Fibroblast of the conjunctiva (primary cell): ENCODE results near the gene DGAT2.

Experiments used
- DNase-seq: peaks from one replicate; pipeline ENCODE4 v3.0.0-alpha.2; 2010; ENCODE audit warnings: low read depth

Gene DGAT2

GRCh38 chr11:75826461-75827230, 58.1 kb downstream of the DGAT2 start:
- DNase-seq = no peak

GRCh38 chr11:75827562-75827961, 59.0 kb downstream of the DGAT2 start:
- no peak for DNase-seq

GRCh38 chr11:75831915-75832502, 63.4 kb downstream of the DGAT2 start:
- DNase-seq = no peak

- DNase-seq = no peak
These were observed 66.2 kb downstream of the DGAT2 start for GRCh38 chr11:75834728-75835127.

GRCh38 chr11:75836417-75836816, 67.8 kb downstream of the DGAT2 start:
- DNase-seq = no peak

GRCh38 chr11:75839851-75840250, 71.3 kb downstream of the DGAT2 start:
- DNase-seq = no peak

GRCh38 chr11:75840522-75840921, 71.9 kb downstream of the DGAT2 start:
- DNase-seq = no peak

- DNase-seq = no peak
These were observed 73.2 kb downstream of the DGAT2 start for GRCh38 chr11:75841739-75842138.

GRCh38 chr11:75845324-75845723, 76.7 kb downstream of the DGAT2 start:
- DNase-seq = no peak

- no peak for DNase-seq
These were observed 81.3 kb downstream of the DGAT2 start for GRCh38 chr11:75849894-75850293.

- DNase-seq = no peak
These were observed 82.2 kb downstream of the DGAT2 start for GRCh38 chr11:75850787-75851186.
